HG03565 (cell line): ENCODE data around the gene STK32B.
"Not testable (repeated sequence)": the region's sequence is repeated elsewhere in the genome, so short reads cannot be mapped to it uniquely, and the experiment has no call there.

ENCODE experiments used
- ATAC-seq: cut with Tn5 transposase; IDR thresholded peaks from one replicate; pipeline ENCODE4 v1.9.1; 2021; ENCODE audit warnings: mild to moderate bottlenecking, moderate library complexity; ENCODE audit not compliant: unreplicated experiment

Gene STK32B

DNA sequence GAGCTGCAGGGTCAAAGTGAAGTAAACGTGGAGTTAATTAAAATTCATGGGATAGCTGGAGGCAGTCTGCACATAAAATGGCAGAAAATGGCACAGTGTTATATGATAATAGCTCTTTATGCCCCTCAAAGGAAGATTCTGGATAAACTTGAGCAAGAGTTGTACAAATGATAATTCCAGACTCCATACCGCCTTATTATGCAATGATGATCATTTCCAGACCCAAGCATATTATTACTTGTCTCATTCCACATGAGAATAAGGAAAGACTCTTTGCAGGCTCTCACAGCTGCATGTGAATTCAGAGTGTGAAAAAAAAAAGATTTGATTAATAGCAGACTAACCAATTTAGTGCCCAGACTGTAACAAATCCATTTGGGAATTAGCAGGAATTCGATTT lies 105.4 kb downstream of the STK32B start:
- ATAC-seq = no peak

DNA sequence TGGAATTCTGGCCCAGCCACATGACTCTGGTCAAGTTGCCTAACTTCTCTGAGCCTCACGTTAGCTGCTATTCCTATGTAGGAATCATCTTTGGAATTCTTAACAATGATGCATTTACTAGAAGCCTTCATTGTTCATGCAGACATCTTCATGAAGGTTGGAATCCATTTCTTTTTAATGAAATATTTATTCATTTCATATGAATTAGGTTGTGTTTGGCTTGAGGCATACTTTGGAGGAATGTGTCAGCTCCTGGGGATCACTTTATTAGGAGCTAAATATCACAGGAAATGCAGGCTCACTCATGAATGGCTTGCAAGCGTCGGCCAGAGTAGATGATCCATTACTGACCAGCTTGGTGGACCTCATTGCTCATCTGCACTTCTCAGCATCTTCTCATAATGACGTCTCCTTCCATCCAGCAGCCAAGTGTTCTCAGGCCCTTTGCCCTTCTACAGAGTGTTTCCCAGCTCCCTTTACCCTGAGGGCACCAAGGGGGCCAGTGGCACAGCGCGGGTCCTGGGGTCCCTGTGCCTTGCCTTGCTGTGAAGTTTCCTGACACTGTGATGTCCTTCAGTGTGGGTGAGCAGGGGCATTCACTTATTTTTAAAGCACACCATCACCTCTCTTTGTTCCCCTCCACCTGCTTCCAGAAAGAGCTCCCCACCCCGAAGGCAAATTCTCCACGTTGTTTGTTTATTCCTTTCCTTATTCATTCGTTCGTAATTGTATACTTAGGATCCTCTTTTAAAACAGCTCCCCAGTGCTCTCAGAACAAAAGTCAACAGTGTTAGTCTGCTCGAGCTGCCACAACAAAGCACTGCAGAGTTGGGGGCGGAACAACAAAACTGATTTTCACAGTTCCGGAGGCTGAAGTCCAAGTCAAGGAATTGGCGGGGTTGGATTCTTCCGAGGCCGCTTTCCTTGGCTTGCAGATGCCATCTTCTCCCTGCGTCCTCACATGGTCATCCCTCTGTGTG lies 106.8 kb downstream of the STK32B start:
- ATAC-seq = no peak

DNA sequence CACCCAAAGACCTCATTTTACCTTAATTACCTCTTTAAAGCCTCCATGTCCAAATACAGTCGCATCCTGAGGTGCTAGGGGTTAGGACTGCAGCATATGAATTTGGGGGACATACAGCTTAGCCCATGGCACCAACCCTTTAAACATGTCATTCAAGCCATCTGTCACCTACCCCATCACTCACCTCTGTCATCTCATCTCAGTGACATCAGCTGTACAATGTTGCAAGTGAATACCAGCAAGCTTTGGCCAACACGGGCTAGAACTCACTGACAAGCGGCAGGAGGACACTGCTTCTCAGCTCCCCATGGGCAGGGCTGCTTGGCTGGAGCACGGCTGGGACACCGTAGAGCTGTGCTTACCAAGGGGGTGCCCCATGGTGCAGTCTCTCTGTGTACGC lies 107.5 kb downstream of the STK32B start:
- no peak for ATAC-seq

DNA sequence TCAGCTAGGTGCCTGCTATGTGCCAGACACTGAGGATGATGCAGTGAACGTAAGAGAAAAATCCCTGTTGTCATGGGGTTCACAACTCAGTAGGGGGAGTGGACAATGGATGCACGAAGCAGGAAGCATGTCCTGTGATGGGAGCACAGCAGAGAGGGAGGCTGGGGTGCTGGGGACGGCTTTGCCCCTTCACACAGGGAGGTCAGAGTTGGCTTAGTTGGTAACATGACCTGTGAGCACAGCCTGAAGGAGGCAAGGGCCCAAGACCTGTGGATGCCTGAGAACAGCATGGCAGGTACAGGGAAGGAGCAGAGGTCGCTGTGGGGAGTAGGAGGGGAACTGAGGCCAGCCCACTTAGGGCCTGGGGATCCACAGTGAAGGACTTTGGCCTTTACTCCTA lies 109.4 kb downstream of the STK32B start:
- no peak for ATAC-seq

DNA sequence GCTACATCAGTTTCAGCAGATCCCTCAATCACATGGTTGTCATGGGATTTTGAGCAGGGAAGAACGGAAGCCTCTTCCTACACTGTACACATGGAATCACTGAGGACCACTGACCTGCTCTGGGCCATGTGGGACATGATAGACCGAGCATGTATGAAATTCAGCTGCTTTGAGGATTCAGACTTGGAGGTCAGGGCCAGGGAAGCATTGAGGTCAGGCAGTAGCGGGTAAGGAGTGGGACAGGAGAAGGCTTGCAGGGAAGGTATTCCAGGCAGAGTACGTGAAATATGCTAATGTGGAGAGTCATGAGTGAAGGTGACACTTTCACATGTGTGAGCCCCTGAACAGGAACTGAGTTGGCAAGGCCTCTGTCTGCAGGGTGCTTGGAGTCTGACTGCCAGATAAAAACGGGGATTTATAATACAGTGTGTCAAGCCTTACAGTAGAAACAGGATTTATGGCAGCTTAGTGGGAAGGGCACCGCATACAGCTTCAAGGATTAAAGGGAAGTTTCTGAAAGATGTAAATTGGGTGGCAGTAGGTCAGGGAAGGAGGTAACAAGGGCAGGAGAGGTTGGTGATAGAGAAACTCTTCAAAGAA lies 111.7 kb downstream of the STK32B start:
- no peak for ATAC-seq

DNA sequence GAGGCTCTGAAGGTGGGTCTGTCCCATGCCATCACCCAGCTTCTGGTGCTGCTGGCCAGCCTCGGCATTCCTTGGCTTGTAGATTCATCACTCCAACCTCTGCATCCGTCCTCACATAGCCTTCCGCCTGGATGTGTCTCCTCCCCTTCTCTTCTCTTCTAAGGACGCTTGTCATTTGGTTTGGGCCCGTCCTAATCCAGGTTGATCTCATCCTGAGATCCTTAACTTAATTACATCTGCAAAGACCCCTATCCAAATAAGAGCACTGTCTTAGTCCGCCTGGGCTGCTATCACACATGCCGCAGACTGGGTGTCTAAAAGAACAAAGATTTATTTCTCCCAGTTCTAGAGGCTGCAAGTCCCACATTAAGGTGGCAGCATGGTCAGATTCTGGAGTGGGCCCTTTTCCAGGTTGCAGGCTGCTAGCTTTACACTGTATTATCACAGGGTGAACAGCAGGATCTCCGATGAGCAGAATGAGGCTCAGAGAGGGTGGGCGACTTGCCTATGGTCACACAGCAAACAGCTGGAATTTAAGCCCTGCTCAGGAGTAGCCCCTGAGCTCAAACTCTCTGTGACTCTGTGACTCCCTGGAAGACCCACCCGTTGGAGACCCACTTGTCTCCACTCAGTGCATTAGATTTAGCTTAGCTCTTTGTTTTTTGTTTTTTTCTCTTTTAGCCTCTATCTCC lies 113.1 kb downstream of the STK32B start:
- no peak for ATAC-seq

DNA sequence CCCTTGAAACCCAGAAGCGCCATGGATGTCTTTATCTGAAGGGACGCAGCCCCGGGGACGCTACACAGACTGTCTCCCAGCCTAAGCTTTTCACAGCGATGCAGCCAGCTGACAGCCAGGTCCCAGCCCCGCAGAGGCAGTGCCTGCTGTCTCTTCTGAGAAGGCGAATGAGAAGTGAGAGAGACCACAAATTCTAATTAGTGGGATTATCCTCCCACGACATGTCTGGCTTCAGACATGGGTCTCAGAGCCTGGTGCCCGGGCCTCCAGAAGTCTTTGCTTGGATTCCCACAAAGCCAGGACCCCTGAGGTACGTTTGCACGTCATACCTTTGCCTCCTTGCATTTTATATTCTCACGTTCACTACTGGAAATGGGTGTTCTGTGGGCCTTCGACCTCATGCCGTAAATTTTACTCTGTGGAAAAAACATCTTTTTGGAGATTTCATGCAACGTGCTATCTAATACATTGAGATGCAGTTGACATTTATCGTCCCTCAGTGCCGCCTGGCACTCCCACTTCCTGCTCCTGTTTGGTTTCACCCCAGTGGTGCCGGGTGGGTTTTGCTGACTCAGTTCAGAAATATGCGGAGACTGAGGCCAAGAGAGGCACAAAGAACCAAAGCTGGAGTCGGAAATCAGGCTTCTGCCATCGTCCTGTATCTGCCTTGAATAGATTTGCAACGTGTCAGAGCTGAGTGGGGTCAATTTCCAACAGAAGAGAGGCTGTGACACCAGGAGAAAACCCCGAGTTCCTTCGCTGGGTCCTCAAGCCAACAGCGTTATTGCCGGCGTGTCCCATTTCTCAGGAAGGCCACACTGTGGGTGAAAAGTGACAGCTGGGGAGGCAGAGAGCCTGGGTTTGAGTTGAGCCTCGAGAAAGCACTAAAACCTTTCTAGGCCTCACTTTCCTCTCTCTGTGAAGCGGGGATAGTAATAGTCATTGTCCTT lies 114.4 kb downstream of the STK32B start:
- ATAC-seq = no peak

DNA sequence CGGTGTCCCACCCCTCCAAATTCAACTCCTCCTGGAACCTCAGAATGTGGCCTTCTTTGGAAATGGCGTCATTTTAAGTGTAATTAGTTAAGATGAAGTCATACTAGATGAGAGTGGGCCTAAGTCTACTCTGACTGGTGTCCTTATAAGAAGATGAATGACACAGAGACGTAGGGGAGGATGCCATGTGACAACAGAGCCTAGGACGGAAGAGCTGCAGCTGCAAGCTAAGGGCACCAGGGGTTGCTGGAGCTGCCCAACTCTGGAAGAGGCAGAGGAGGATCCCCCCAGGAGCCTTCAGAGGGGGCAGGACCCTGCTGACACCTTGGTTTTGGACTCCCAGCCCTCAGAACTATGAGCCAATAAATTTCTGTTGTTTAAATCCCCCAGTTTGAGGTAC lies 115.1 kb downstream of the STK32B start:
- ATAC-seq = no peak

DNA sequence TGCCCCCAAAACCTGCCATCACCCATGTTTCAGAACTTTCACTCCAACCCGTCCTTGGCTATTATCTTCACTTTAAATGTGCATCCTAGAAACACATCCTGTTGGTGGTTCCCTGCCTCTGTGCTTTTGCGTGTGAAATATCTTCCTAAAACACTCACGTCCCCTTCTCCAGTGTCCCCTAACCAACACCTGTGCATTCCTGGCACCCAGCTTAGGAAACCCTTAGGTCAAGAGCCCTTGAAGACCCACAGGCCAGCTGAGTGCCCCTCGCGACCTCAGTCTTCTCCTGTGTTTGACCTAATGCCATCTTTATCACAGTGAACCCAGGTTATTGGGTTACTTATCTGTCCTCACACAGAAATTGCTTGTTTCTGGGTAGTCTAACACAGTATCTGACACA lies 117.6 kb downstream of the STK32B start:
- no peak for ATAC-seq

DNA sequence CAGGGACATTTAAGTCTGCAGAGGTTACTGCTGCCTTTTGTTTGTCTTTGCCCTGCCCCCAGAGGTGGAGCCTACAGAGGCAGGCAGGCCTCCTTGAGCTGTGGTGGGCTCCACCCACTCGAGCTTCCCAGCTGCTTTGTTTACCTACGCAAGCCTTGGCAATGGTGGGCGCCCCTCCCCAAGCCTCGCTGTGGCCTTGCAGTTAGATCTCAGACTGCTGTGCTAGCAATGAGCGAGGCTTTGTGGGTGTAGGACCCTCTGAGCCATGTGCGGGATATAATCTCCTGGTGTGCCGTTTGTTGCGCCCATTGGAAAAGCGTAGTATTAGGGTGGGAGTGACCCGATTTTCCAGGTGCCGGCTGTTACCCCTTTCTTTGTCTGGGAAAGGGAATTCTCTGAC lies 124.6 kb downstream of the STK32B start:
- ATAC-seq = not testable (repeated sequence)

DNA sequence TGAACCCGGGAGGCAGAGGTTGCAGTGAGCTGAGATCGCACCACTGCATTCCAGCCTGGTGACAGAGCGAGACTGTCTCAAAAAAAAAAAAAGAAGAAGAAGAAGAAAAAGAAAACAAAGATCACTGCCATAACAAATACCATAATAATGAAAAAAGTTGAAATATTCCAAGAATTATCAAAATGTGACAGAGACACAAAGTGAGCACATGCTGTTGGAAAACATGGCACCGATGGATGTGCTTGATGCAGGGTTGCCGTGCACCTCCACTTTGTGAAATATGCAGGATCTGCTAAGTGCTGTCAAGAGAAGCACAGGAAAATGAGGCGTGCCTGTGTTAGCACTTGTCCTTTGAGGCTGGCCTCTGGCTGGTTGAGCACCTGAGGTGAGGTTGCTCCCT lies 133.3 kb downstream of the STK32B start:
- ATAC-seq = no peak

DNA sequence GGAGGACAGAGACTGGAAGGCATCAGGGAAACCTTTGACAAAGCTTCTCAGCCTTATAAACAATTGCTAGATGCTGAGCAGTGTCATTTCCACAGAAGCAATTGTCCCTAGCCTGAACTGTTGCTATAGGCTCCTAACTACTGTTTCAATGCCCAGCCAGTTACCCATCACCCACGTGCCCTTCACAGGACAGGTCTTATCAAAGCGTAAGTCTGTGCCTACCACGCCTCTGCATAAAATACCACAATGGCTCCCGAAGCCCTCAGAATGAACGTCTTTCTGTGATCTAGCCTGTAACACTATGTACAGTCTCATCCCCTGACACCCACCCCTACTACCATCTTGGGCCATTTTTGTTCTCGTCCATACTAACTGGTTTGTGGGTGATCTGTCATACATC lies 134.3 kb downstream of the STK32B start:
- no peak for ATAC-seq

DNA sequence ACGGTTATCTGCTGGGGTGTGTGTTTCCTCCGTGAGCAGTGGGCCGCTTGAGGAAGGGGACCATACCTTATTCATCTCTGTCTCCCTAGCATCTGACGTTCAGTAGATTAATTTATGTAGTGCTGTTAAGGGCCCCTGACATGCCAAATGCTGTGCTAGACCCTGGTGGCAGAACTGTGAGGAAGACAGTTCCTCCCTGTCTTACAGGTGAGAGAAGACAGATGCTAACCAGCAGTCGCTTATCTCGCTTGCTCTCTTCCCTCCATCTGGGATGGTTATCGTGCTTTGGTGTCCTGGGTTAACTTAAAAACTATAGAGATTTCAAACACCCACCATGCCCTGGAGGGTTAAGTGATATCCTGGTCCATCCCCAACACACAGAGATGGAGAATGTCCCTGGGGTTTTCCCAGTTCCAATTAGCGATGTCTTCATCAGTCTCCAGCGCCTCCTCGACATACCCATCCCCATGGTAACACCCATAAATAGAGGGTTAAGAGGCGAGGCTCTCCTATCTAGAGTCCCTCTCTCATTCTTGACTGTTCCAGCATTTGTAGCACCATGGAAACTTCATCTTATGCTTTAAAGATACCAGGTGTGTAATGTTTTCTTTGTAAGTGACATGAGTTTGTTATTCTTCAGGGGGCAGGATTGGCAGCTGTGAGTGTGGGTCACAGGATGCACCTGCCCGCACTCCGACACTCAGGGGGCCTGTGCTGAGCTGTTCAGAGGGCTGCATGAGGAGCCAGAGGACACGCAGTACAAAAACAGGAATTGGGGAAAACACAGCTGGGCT lies 135.2 kb downstream of the STK32B start:
- no peak for ATAC-seq

DNA sequence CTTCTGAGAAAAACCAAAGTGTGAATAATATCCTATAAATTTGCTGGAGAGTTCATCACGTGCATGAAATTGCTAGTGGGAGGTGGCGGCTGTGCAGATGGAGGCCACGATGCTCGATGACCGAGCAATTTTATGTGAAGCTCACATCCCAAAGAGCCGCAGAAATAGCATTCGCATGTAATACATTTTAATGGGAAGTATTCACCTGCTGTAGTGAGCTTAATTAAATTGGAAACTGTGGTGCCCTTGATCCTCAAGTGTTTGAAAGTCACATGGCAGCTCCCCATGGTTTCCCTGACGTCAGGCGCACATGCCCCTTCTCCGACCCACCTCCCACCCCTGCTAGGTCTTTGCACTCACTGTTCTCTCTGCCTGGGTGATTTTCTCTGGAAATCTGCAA lies 136.8 kb downstream of the STK32B start:
- no peak for ATAC-seq

DNA sequence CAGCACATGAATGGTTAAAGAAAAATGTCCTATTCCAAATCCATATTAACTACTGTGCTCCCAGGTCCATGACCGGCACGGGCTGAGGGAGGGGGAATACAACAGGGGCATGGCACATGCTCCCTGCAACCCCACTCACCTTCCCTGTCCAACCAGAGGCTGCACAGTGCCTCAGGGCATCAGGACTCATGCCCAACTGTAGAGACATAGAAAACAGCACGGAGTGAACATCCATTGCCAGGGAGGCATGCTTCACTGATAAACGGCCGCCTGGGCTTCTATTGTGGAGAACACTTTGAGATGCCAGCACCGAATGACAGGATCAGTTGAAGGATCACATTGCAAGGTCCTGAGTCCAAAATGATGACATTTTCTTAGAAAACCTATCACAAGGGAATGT lies 140.6 kb downstream of the STK32B start:
- no peak for ATAC-seq

DNA sequence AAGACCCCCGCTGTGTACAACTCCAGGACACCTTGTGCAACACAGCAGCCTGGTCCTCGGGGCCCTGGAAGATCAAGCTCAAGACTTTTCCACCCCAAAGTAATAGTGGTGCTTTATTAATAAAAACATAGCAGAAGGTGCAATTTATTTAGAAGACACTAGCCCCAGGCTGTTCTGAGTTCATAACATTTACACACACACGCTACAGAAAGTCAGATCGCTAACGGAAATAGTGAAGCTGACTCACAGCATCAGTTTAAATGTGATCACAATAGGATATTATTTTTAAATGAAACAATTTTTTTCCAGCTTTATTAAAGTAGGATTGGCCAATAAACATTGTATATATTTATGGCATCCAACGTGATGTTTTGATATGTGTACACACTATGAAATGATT lies 141.0 kb downstream of the STK32B start:
- no peak for ATAC-seq

DNA sequence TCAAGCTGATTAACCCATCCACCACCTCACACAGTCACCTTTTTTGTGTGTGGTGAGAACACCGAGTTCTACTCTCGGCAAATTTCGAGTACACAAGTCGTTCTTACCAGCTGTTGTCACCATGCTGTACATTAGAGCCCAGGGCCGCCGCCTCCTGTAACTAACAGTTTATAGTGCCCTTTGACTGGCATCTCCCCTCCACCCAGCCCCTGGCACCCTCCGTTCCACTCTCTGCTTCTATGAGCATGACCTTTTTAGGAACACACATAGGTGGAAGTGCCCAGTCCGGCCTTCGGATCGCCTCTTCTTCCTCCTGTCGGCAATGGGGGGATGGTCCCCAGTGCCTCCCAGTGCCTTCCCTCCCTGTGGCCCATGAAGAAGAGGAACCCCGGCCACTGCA lies 141.4 kb downstream of the STK32B start:
- no peak for ATAC-seq

DNA sequence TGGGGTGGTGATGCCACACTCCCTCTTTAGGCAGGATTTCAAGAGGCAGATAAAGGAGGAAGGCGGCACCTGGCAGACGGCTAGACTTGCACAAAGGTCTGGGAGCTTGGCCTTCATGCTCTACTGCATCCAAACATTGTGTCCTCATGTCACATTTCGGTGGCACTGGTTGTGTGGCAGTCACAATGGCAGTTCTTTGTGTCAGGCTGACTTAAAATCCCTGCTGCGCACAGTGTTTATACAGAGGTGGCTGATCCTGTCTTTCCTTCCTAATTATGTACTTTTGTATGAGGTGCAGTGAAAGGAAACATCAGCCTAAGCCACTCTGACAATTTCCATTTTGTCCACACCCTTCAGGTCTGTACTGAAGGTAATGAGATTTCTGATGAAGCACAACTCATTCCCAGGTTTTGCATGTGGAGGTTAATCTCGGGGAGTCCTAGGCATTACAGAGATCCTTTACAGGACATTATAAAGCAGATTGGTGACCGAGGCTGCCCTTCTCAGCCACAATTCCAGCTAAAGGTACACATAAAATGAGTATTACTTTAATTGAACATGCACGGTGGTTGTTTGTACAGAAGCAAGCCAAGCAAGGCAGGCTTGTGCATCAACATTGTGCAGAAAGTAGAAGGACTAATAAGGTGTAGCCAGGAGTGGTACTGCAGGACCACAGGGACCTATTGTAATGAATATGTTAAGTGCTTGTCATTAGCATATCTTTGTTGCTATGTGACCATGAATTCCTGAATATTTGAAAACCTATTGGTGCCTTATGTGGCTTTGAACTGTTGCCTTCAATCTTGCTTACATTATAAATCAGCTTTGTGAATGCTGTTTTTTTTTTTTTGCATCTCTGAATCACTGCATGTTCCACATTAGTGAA lies 147.6 kb downstream of the STK32B start:
- ATAC-seq = no peak

DNA sequence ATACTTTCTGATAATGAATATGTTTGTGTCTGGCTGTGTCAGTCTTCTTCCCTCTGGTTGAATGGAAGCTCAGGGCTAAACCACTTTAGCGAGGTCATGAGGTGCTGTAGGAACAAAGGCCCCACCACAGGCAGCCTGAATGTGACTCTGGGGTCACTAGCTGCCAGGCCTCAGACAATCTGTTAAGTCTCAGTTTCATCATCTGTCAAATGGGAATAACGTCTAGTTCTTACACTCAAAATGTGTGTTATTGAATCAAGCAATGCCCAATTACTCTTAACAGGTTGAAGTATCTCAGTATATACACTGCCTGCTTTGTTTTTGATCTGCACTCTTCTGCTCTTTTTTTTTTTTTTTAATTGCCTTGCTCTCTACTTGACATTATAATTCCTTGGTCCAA lies 148.6 kb downstream of the STK32B start:
- ATAC-seq = no peak
